ENCODE results near the gene POU2F2.

The POU2F2 gene

DNA sequence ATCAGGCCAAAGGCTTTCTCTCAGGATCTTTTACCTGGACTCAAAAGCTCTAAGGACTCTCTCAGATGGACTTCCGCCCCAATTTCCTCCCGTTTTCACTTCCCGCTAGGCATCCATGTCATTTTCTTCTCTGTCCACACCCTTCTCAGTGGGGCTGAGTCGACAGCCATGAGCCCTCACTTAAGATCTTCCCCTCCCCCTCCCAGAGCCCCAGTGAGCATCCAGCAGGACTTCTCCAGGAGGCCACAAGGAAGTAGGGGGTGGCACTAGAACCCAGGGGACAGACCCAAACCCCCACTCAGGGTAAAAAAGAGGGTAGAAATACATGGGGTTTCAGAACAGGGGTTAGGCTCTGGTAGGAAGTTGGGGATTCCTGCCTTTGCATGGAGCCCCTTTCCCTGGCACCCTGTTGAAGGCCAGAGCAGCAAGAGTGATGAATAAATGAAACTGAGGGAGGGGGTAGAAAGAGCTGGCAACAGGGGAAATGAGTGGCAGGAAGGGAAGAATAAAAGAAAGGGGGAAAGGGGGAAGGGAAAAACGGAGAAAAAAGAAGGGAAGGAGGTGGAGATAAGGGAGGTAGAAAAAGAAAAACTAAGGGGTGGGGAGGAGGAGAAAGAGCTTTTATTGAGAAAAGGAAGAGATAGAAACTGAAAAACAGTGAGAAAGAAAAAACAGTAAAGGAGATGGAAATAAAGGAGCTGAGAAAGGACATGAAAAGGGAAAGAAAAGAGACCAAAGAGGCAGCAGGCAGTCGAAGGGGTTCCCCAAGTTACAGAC, 42.9 kb upstream of the POU2F2 start:
- TF ChIP-seq, protein P1, sequence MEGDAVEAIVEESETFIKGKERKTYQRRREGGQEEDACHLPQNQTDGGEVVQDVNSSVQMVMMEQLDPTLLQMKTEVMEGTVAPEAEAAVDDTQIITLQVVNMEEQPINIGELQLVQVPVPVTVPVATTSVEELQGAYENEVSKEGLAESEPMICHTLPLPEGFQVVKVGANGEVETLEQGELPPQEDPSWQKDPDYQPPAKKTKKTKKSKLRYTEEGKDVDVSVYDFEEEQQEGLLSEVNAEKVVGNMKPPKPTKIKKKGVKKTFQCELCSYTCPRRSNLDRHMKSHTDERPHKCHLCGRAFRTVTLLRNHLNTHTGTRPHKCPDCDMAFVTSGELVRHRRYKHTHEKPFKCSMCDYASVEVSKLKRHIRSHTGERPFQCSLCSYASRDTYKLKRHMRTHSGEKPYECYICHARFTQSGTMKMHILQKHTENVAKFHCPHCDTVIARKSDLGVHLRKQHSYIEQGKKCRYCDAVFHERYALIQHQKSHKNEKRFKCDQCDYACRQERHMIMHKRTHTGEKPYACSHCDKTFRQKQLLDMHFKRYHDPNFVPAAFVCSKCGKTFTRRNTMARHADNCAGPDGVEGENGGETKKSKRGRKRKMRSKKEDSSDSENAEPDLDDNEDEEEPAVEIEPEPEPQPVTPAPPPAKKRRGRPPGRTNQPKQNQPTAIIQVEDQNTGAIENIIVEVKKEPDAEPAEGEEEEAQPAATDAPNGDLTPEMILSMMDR (IDR thresholded peaks at IDR 0.05; ENCODE audit: insufficient read depth, missing control alignments): no peak
- FAIRE-seq (no peak), DNase-seq (ENCODE audit: insufficient read length, low spot score) (no peak)

DNA sequence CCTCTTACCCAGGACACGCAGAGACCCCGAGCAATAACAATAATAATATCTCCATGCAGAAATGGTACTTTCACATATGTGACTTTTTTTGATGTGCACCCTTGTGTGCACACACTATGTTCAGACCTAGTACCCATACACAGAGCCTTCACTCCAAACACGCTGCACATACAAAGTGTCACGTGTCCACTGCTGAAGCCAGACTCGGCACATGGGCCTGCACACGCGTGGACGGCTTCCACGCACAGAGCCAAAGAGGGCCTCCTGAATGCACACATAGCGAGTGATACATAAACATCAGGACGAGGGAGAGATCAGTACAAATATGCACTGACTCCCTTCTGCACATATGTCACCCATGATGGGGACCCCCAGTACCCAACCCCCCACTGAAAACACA, 41.9 kb upstream of the POU2F2 start:
- TF ChIP-seq, protein P1 (IDR thresholded peaks at IDR 0.05; ENCODE audit: insufficient read depth, missing control alignments): no peak
- DNase-seq (ENCODE audit: insufficient read length, low spot score) (no peak), FAIRE-seq (no peak)

DNA sequence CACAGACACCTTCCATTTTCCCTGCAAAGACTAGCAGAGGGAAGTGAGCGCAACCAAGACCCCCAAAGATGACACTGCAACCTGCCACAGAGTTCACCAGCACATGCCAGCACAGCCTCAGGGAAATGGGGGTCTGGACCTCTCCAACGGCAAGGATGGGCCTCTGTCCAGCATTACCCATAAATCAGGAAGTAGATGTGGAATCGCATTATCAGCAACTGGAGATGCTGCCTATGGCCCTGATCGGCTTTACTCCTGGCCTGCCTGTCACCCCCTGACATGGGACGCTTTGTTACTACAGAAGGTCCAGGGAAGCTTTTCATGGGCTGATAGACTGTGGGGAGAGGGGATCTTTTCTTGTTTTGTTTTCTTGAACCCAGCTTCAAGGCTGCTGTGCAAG, 41.4 kb upstream of the POU2F2 start:
- FAIRE-seq (no peak), DNase-seq (ENCODE audit: insufficient read length, low spot score) (no peak)
- TF ChIP-seq, protein P1 (IDR thresholded peaks at IDR 0.05; ENCODE audit: insufficient read depth, missing control alignments): no peak

DNA sequence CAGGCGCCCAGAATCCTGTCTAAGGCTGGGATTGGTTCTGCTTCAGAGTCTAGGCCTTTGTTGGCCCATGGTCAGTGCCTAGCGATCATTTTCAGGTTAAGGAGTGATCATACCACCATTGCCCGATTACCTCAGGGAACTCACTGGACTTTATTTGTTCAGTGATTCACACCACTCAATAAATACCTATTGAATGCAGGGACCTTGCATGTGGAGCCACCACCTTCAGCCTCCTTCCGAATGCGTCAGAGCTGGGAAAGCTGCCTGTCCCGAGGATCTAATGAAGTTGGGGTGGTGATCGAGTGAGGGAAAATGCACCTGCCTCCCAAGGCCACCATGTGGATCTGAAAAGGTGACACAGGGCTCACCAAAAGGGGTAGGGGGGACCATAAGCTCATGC, 40.0 kb upstream of the POU2F2 start:
- TF ChIP-seq, protein P1 (IDR thresholded peaks at IDR 0.05; ENCODE audit: insufficient read depth, missing control alignments): no peak
- FAIRE-seq (no peak), DNase-seq (ENCODE audit: insufficient read length, low spot score) (no peak)

DNA sequence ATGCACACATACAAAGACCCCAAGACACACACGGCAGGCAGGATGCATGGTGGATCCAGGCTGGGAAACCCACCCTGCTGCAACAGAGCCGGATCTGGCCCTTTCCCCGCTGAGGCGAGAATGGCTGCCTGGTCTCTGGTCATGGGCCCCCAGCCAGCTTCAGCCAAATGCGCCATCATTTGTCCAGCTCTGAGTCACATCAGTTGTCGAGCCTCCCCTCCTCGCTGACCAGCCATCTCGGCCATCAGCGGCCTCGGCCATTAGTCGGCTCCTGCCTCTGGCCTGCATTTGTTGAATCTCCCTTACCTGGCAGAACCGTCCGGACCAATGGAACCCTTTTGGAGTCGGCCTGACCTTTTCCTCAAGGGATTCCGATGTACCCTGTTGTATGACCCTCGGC, 38.5 kb upstream of the POU2F2 start:
- DNase-seq (ENCODE audit: insufficient read length, low spot score) (no peak), FAIRE-seq (no peak)
- TF ChIP-seq, protein P1 (IDR thresholded peaks at IDR 0.05; ENCODE audit: insufficient read depth, missing control alignments): no peak

DNA sequence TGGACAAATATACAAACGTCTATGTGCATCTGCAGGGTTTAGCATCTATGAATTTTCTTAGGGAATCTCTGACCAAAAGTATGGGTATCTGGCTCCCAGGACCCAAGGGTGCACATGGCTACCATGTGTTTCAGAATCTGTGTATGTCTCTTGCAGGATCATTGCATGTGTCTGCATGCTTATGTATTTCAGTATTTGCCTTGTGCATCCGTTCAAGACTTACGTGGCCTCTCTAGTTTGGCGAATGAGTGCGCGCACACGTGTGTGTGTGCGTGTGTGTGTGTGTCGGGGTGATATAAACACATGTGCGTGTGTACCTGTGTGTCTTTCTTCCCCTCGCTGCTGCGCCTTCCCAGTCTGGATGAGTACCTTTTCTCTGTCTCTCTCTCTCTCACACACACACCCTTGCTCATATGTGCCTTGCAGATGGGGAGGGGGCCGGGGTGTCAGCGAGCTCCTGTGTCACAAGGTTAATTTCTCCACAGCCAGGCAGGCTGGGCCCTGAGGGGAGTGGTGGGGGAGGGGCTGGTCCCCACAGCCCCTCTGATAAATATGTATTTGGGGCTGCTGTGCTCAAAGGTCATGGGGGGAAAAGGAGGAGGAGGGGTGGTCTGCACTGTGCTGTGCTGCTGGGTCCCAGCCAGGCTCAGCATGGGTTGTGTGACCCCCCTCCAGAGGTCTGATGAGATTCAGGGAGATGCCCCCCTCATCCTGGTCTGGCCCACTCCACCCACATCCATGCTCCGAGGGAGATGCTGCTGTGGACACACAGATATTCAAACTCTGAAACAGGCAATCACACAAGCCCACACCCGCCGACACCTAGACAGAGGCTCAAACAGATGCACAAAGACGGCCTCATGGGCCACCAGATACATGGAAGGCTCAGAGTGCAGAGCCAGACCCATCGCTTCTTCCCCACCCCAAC, 37.5 kb upstream of the POU2F2 start:
- DNase-seq (ENCODE audit: insufficient read length, low spot score) (no peak), FAIRE-seq (no peak)
- TF ChIP-seq, protein P1 (IDR thresholded peaks at IDR 0.05; ENCODE audit: insufficient read depth, missing control alignments): no peak

Data from D721Med (cell line).